Thyroid gland (tissue), 4 donors: Measurements from ENCODE around the gene SP9. TPM values are rescaled to one million over a fixed set of nuclear protein-coding genes. Genes with fewer than 3 reads are reported as not detected.

Source experiments
- DNase-seq, 2 donors: peaks; one replicate each; pipeline ENCODE4 v3.0.0-alpha.2; 2019
- H3K27ac ChIP-seq, 3 donors: fragments of 200-600 bp; sonication (generic); 1 replicate in 2 of 3; 2 replicates in 1 of 3; pipeline ENCODE4 v1.5.1; 2016 to 2019; ENCODE audit warnings: mild to moderate bottlenecking in 1 of 3, moderate library complexity in 1 of 3
- H3K27me3 ChIP-seq: fragments of 200-600 bp; sonication (generic); one replicate; pipeline ENCODE4 v1.5.1; 2019
- H3K36me3 ChIP-seq, 2 donors: fragments of 200-600 bp; sonication (generic); one replicate each; pipeline ENCODE4 v1.5.1; 2016 to 2019
- H3K4me1 ChIP-seq, 2 donors: fragments of 200-600 bp; sonication (generic); one replicate each; pipeline ENCODE4 v1.5.1; 2017 to 2019
- H3K4me3 ChIP-seq, 3 donors: fragments of 200-600 bp; sonication (generic); replicated peaks in 1 of 3; 1 replicate in 2 of 3; 2 replicates in 1 of 3; pipeline ENCODE4 v1.5.1; 2016; ENCODE audit warnings: mild to moderate bottlenecking in 1 of 3
- H3K9me3 ChIP-seq: fragments of 200-600 bp; sonication (generic); one replicate; pipeline ENCODE4 v1.5.1; 2017
- POLR2A ChIP-seq, 2 donors: fragments of 450-650 bp; IDR thresholded peaks; one replicate each; pipeline ENCODE4 v1.6.1; 2017; ENCODE audit warnings: antibody characterized with exemption in 2 of 2, mild to moderate bottlenecking in 2 of 2, moderate library complexity in 1 of 2
- WGBS, 2 donors: methylation state at CpG; one replicate each; pipeline ENCODE4 v1.1.5; 2017; 5-methylcytosine and 5-hydroxymethylcytosine counted together
- intact Hi-C: fragments of 100-400 bp; cut with DNase I; formaldehyde crosslinking; loops from one replicate; pipeline ENCODE4 v1.15.1; 2023
- total RNA-seq, 4 donors: library from RNA; depleted of rRNA; stranded (reverse); fragments of >200 nt; gene quantifications; one replicate each; pipeline ENCODE4 v1.2.3, GENCODE V29; 2016
- TF ChIP-seq, protein P1 (sequence below), 6 experiments: fragments of 200-600 bp in 3 of 6; fragments of 450-650 bp in 3 of 6; sonication (generic) in 3 of 6; IDR thresholded peaks; one replicate each; pipeline ENCODE4 v1.5.1; 2016 to 2019; ENCODE audit warnings: antibody characterized with exemption in 6 of 6, mild to moderate bottlenecking in 2 of 6, inconsistent platforms in 1 of 6, moderate library complexity in 1 of 6

SP9 gene
- total RNA-seq, 4 donors from 2014 or later = not detected

DNA sequence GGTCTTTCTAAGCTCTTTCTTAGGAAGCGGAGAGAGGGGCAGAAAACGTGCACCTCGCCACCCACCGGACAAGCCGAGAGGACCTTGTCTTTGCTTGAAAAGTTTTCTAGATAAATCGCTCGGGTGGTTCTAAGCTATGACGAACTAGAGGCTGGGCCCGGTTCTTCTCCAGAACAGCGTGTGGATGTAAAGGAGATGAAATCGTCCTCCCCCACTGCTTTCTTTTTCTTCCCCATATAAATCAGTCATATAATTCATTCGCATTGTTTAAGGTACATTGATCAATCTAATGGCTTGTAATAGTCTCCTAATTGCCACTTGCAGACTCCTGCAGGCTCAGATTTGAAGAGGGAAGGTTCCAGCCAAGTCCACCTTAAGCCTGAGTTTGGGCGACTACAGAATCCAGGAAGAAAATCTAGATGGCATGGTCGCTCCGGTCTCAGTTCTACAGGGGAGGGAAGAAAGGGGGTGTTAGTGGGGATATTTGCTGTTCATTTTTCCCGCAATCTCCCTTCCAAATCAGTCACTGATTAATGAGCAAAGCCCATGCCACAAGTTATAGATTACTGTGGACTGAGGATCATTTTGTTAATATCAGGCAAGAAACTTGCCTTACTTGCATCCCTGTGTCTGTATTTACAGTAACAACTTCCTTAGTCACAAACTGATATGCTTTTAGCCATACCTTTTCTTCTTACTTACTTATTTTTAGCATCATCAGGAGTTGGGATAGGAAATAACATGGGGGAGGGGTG is 5.6 kb upstream of the SP9 start:
- WGBS, 2 donors = 26 to 27% methylated on average over 16 of the region's 16 CpGs
- DNase-seq = no peak
- TF ChIP-seq, protein P1, sequence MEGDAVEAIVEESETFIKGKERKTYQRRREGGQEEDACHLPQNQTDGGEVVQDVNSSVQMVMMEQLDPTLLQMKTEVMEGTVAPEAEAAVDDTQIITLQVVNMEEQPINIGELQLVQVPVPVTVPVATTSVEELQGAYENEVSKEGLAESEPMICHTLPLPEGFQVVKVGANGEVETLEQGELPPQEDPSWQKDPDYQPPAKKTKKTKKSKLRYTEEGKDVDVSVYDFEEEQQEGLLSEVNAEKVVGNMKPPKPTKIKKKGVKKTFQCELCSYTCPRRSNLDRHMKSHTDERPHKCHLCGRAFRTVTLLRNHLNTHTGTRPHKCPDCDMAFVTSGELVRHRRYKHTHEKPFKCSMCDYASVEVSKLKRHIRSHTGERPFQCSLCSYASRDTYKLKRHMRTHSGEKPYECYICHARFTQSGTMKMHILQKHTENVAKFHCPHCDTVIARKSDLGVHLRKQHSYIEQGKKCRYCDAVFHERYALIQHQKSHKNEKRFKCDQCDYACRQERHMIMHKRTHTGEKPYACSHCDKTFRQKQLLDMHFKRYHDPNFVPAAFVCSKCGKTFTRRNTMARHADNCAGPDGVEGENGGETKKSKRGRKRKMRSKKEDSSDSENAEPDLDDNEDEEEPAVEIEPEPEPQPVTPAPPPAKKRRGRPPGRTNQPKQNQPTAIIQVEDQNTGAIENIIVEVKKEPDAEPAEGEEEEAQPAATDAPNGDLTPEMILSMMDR (IDR thresholded peaks at IDR 0.05) = no peak
- TF ChIP-seq POLR2A (IDR thresholded peaks at IDR 0.05) = no peak
- H3K27ac ChIP-seq = no peak overlapping the region
- no peaks in the 10 kb centered on the region for H3K36me3 ChIP-seq
- H3K4me3 ChIP-seq = no peak overlapping the region
- intact Hi-C loops = no loop called here
- peaks cover 80% of the 10 kb centered on the region for H3K27me3 ChIP-seq
- H3K9me3 ChIP-seq = no peaks in the 10 kb centered on the region
- peaks cover 16 to 26% of the 10 kb centered on the region in 2 donors for H3K4me1 ChIP-seq

DNA sequence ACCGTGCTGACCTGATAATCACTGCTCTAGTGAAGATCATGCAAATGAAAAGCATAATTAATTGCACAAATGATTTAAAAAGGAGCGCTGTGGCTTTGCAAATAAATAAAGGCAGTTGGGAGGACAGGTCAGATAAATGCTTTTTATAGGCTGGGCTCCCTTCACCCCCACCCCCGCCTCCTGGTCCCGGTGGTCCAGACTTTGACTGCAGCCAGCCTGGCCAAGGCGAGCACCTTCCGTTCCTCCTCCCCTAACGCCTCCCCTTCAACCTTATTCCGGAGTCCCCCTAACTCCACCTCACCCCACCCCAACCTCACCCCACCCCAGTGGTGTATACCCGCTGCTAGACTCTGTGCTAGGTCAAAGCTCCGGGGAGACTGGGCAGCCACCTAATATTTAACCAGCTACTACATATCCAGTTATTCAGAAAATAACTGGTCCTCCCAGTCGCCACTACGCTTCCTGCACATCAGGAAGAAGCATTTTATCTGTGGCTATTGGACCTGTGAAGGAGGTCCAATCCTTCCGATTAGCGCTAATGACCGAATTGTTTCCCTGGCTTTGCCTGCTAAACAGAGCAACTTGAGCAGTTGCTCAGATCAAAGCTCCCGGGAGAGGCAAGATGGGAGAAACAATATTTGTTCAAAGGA is 3.7 kb upstream of the SP9 start:
- Histone ChIP-seq H3K36me3 (no peaks in the 10 kb centered on the region), H3K27ac (no peak overlapping the region), H3K4me1 (peaks cover 26 to 40% of the 10 kb centered on the region in 2 donors), H3K9me3 (no peaks in the 10 kb centered on the region), H3K4me3 (no peak overlapping the region), H3K27me3 (peaks cover 95% of the 10 kb centered on the region)
- intact Hi-C loops = no loop called here
- no peak for TF ChIP-seq POLR2A (IDR thresholded peaks at IDR 0.05)
- TF ChIP-seq, protein P1 (IDR thresholded peaks at IDR 0.05) = no peak
- WGBS, 2 donors = 12 to 13% methylated on average over 16 of the region's 16 CpGs
- no peak for DNase-seq

DNA sequence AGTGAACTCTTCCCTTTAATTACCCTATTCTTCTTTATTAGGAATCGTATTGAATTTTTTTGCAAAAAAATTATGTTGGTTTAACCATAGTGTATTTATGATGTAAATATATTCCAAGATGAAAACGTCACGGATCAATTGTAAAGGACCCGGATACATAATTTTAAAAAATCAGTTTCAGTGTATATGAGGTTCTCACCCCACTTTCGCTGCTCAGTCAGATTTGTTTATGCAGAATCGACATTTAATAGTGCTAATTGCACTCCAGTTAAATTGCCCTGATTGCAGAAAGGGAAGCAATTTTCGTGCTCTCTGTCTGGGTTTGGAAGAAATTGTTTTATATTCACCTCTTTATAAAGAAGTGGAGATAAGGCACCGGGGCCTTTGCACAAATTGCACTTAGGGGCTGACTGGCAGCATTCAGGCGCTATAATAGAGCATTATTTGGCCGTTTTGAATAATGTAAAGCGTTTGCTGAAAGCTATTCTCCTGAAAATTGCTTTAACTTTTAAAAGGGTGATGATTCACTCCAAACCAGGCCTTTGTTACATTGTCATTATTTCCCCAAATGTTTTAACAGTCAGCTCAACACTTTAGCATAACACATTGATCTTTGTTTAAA is 3.0 kb upstream of the SP9 start:
- Histone ChIP-seq H3K27ac (no peak overlapping the region), H3K4me3 (no peak overlapping the region), H3K27me3 (peaks cover 94% of the 10 kb centered on the region), H3K4me1 (peaks cover 26 to 40% of the 10 kb centered on the region in 2 donors), H3K9me3 (no peaks in the 10 kb centered on the region), H3K36me3 (no peaks in the 10 kb centered on the region)
- DNase-seq = no peak
- no peak for TF ChIP-seq POLR2A (IDR thresholded peaks at IDR 0.05)
- TF ChIP-seq, protein P1 (IDR thresholded peaks at IDR 0.05) = no peak
- 17 to 18% methylated on average over 11 of the region's 11 CpGs for WGBS, 2 donors
- intact Hi-C loops = no loop called here

DNA sequence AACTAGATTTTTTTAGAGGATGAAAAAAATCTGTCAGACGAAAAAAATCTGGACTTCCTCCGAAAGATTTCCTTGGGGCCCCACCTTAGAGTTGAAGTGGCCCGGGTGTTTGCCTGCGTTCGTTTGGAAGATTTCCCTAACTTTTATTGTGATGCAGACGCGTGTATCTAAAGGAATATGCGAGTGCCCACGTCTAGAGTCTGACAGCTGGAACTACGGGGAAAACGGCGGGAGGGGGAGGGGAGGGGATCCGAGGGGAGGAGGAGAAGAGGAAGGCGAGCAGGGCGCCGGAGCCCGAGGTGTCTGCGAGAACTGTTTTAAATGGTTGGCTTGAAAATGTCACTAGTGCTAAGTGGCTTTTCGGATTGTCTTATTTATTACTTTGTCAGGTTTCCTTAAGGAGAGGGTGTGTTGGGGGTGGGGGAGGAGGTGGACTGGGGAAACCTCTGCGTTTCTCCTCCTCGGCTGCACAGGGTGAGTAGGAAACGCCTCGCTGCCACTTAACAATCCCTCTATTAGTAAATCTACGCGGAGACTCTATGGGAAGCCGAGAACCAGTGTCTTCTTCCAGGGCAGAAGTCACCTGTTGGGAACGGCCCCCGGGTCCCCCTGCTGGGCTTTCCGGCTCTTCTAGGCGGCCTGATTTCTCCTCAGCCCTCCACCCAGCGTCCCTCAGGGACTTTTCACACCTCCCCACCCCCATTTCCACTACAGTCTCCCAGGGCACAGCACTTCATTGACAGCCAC is 2.4 kb upstream of the SP9 start:
- Histone ChIP-seq H3K4me1 (peaks cover 29 to 40% of the 10 kb centered on the region in 2 donors), H3K27me3 (peaks cover 90% of the 10 kb centered on the region), H3K36me3 (no peaks in the 10 kb centered on the region), H3K27ac (no peak overlapping the region), H3K9me3 (no peaks in the 10 kb centered on the region), H3K4me3 (no peak overlapping the region)
- intact Hi-C loops = no loop called here
- no peak for DNase-seq
- 8 to 12% methylated on average over 31 of the region's 31 CpGs for WGBS, 2 donors
- no peak for TF ChIP-seq POLR2A (IDR thresholded peaks at IDR 0.05)
- TF ChIP-seq, protein P1 (IDR thresholded peaks at IDR 0.05) = no peak
